BJ (cell line): ENCODE measurements around the gene PKDCC. TPM values are rescaled to one million over a fixed set of nuclear protein-coding genes. Genes with fewer than 3 reads are reported as not detected.

Experiments
- CTCF ChIA-PET: fragments of 350-600 bp; formaldehyde crosslinking; extraction: SDS; loops from one replicate; lab custom pipeline; 2021; ENCODE audit warnings: antibody characterized with exemption, inconsistent platforms; lab: Yijun Ruan, JAX
- POLR2A ChIA-PET: fragments of 300-600 bp; sonication (Branson Sonifier 250); formaldehyde crosslinking; extraction: SDS; loops from one replicate; lab custom pipeline; 2021; ENCODE audit warnings: antibody characterized with exemption; lab: Charles Lee
- DNase-seq: peaks from one replicate; pipeline ENCODE4 v3.0.0-alpha.2; 2011; ENCODE audit warnings: low read depth
- H3K27me3 ChIP-seq: 2 replicates; pipeline ENCODE4 v1.6.0; 2011; ENCODE audit warnings: low read length; ENCODE audit not compliant: control insufficient read depth, insufficient read depth
- H3K36me3 ChIP-seq: 2 replicates; pipeline ENCODE4 v1.5.1; 2011; ENCODE audit warnings: low read length; ENCODE audit not compliant: control insufficient read depth, insufficient read depth
- H3K4me3 ChIP-seq: 2 replicates; pipeline ENCODE4 v1.5.1; 2011; ENCODE audit warnings: low read depth, mild to moderate bottlenecking, control low read depth, low read length
- CTCF ChIP-seq: IDR thresholded peaks from 2 replicates; pipeline ENCODE4 v1.5.1; 2011; ENCODE audit warnings: low read depth, mild to moderate bottlenecking, control low read depth, inconsistent platforms, low read length, moderate library complexity; ENCODE audit not compliant: insufficient read depth
- polyA plus RNA-seq: library from polyadenylated mRNA; depleted of rRNA; stranded (reverse); fragments of >200 nt; gene quantifications from 2 replicates; pipeline ENCODE4 v1.2.3, GENCODE V29; 2011

PKDCC gene
- polyA plus RNA-seq, 1 experiment: 6.6 TPM

GRCh38 chr2:42086500-42086953 lies 38.7 kb downstream of the PKDCC start:
- Histone ChIP-seq H3K27me3 (peaks cover 2% of the 10 kb centered on the region; the same call in 1 of the 2 replicates), H3K4me3 (no peak overlapping the region), H3K36me3 (no peaks in the 10 kb centered on the region)
- no peak for DNase-seq
- peak; percentile 70 for TF ChIP-seq CTCF
- ChIA-PET POLR2A (no interaction called here), CTCF (interaction anchor here (0.5 to 13.0 kb wide), 24 partner anchors 9 to 275 kb away, joined by 3 to 422 read pairs (median 6); partner anchors contain the start of gene COX7A2L)

- CTCF ChIA-PET: interaction anchor here (0.5 to 13.0 kb wide), 23 partner anchors 9 to 274 kb away, joined by 3 to 422 read pairs (median 7); partner anchors contain the start of gene COX7A2L
- POLR2A ChIA-PET: no interaction called here
- no peak for DNase-seq
- TF ChIP-seq CTCF: no peak
- peaks cover 4% of the 10 kb centered on the region for H3K27me3 ChIP-seq
- no peaks in the 10 kb centered on the region for H3K36me3 ChIP-seq
- H3K4me3 ChIP-seq: no peak overlapping the region
Measured at GRCh38 chr2:42087137-42087856, 39.5 kb downstream of the PKDCC start.

GRCh38 chr2:42087857-42088195 lies 40.0 kb downstream of the PKDCC start:
- no peak for DNase-seq
- ChIA-PET POLR2A (no interaction called here), CTCF (interaction anchor here (1.3 to 13.0 kb wide), 13 partner anchors 8 to 273 kb away, joined by 3 to 422 read pairs (median 19); partner anchors contain the start of gene COX7A2L)
- Histone ChIP-seq H3K27me3 (peaks cover 4% of the 10 kb centered on the region), H3K36me3 (no peaks in the 10 kb centered on the region), H3K4me3 (no peak overlapping the region)
- no peak for TF ChIP-seq CTCF

GRCh38 chr2:42089340-42089925 lies 41.6 kb downstream of the PKDCC start:
- POLR2A ChIA-PET: no interaction called here
- DNase-seq: no peak
- Histone ChIP-seq H3K36me3 (no peaks in the 10 kb centered on the region), H3K27me3 (peaks cover 4% of the 10 kb centered on the region), H3K4me3 (no peak overlapping the region)
- CTCF ChIA-PET: interaction anchor here (1.5 to 13.0 kb wide), 3 partner anchors 219 to 237 kb away, joined by 6 to 422 read pairs (median 318); no protein-coding TSS in a partner anchor
- peak; percentile 63 for TF ChIP-seq CTCF

GRCh38 chr2:42090216-42090615 lies 42.4 kb downstream of the PKDCC start:
- TF ChIP-seq CTCF: no peak
- H3K36me3 ChIP-seq: no peaks in the 10 kb centered on the region
- ChIA-PET POLR2A (no interaction called here), CTCF (interaction anchor here (0.9 to 13.0 kb wide), 5 partner anchors 220 to 239 kb away, joined by 3 to 422 read pairs (median 10); no protein-coding TSS in a partner anchor)
- DNase-seq: no peak
- peaks cover 4% of the 10 kb centered on the region for H3K27me3 ChIP-seq
- no peak overlapping the region for H3K4me3 ChIP-seq
